HG03039 (cell line): ENCODE data around the gene ANXA2.

Experiments
- ATAC-seq: cut with Tn5 transposase; IDR thresholded peaks from one replicate; pipeline ENCODE4 v1.9.1; 2021; ENCODE audit warnings: mild to moderate bottlenecking, moderate library complexity; ENCODE audit not compliant: unreplicated experiment

Gene ANXA2

DNA sequence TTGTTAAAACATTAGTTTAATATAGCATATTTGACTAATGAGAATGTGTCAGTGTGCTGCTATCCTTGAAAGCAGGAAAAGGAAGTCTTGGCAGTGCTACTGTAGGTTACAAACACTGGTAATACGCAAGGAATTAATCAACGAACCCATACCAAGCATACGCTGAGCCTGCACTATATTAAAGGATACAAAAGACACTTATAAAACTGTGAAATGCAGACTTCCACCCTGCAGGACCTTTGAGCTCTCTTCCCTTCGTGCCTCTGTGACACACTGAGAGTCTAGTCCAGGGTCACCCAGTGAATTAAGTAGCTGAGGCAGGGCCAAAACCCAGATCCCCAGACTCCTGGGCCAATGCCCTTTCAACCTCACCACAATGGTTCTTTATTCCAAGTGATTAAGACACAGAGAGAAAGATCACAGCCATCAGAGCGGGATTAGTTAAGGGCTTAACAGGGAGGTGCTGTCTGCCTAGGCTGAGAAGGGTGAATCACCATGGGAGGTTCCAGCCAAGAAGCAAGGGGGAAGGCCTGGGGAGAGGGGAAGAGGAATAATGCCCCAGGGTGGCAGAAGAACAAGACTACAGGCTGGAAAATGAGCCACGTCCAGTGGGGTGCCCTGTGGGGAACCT, 6.8 kb downstream of the ANXA2 start:
- no peak for ATAC-seq

DNA sequence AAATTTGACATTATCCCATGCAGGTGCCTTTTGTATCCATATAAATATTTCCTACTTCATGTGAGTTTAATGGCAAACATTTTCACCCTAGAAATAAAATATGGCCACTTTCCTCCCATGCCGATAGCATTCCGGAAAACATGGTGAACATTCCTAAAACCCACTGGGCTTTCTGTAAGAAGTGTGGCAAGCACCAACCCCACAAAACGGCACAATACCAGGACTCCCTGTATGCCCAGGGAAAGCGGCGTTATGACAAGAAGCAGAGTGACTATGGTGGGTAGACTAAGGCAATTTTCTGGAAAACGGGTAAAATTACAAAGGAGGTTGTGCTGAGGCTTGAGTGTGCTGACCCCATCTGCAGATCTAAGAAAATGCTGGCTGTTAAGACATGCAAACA, 7.6 kb downstream of the ANXA2 start:
- ATAC-seq: no peak

DNA sequence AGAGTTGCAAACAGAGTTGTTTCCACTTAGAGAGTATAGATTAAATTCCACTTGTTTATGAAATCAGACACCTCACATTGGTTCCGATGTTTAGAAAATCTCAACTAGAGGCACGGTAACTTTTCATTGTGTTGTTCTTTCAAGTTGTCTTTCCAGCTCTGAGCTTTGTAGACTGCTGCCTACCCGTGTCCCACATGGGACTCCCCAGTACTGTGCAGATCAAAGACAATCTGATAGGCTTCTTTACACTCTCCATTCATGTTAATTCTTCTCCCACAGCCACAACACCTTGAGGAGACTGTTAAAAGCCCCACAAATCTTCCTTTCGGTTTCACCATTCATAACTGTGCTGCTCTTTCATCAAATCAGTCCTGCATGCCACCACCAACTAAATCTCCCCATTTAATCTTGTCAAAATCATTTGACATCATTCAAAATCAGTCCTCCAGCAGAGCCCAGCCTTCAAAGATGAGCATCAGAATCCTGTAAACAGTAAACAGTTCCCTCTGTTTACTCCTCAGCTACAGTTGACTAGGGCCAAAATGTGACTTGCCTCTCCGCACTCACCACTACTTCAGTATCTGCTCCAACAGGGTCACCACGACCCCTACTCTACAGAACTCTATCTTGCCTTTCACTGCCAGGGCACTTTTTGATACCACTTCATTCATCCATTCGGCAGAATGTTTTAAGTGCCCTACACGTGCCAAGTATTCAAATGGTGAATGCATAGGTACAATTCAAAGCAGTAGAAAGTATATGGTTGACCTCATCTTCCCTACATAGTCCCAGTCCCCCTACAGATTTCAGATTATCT, 8.3 kb downstream of the ANXA2 start:
- ATAC-seq: peak; percentile 83

DNA sequence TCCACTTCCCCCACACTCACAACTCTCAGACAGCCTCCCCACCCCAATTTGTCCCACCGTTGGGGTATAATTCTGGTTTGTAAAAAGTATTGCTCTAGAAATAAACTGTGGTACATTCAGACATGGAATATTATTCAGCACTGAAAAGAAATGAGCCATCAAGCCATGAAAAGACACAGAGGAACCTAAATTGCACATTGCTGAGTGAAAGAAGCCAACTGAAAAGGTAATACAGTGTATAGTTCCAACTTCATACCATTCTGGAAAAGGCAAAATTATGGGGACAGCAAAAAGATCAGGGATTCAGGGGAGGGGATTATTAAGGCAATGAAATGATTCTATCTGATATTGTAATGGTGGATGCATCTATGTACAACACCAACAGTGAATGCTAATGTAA, 10.5 kb downstream of the ANXA2 start:
- no peak for ATAC-seq

DNA sequence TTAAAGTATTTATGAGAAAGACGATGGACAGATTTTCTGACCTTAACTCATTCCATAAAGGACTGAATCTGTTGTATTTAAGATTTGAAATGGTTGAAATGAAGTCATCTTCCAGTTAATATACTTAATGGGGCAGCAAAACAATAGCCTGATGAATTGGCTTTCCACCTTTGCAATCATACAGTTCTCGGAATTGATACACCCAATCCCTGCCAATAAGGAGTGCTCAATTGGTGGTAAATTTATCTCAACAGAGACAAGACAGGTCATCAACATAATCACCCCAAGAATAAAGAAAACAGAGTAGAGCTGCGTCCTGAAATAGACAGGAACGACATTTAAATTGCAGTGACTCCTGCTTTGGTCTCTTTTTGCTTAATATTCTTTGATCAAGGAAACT, 11.2 kb downstream of the ANXA2 start:
- no peak for ATAC-seq

DNA sequence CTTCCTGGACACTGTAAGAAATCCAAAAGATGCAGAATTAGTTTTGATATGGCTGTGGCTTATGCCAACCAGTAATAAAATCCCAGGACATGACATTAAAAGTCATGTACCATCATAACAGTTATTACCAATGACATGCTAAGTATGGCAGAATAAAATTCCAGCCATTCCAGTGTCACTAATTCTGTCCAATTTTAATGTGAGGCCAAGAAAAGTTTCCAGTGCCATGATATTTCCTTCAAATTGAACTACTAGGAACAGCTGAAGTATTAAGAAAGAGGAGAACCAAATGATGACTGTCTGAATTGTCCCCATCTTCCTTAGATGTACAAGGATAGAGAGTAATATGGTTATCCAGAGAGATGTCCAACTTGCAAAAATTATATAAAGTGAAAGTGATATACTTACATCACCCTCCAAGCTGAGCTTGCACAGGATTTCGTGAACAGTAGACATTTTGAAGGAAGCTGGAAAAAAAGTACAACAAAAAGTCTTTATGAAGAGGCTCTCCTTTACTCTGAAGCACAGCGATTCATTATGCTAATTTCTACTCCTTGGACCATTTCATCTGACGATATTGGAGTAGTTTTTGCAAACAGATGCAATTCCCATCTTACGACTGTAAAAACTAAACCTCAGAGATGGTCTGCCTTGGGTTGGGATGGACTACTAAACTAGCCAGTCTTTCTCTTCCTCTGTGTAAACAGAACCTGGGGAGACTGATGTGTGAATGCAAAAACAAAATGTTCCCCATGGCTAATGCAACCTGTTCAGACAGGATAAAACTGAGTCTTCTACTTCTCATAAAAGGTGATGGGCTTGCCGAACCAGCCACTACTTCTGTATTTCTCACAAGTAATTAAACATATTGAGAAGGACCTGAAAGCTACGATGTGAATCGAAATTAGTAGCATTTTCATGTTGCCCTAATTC, 11.9 kb downstream of the ANXA2 start:
- no peak for ATAC-seq

DNA sequence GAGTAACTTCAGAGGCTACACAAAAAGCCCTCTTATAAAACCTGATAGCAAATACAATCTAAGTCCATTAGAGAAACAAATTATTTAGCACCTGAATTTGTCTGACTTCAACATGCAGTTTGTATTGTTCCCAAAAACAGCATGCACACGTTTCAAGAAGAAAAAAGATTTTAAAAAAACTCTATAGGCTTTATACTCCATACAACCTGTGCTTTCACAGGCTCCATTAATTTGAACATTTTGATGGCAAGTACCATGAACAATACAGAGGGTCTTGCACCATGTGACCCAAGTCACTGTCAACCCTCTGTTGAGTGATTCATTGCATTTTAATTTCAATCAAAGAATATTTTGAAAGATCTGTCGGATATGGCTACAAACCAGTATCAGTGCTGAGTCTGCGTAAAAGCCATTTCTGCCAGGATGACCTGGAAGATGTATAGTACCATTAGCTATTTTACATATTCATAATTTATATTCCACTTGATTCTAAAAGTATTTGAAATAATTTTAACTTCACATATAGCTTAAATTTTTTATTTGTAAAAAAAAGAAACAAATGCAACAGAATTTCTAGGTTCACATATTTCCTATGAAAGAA, 13.2 kb downstream of the ANXA2 start:
- ATAC-seq: no peak

DNA sequence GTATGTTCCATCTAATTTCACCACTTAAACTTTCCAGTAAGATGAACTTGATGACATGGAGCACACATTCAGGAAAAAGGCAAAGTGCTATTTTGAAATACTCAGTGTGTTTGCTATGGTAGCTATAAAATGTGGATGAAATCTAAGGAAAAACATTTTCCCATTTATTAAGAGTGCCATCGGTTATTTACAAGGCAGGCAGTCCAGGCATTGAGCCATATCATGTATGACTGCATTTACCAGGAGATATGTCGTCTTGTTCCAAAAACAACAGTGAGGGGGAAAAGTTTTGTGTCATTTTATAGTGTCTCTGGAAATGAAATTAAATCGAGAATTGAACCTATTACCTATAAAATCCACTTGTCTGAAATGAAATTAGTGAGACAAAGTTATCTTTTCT, 13.7 kb downstream of the ANXA2 start:
- no peak for ATAC-seq

DNA sequence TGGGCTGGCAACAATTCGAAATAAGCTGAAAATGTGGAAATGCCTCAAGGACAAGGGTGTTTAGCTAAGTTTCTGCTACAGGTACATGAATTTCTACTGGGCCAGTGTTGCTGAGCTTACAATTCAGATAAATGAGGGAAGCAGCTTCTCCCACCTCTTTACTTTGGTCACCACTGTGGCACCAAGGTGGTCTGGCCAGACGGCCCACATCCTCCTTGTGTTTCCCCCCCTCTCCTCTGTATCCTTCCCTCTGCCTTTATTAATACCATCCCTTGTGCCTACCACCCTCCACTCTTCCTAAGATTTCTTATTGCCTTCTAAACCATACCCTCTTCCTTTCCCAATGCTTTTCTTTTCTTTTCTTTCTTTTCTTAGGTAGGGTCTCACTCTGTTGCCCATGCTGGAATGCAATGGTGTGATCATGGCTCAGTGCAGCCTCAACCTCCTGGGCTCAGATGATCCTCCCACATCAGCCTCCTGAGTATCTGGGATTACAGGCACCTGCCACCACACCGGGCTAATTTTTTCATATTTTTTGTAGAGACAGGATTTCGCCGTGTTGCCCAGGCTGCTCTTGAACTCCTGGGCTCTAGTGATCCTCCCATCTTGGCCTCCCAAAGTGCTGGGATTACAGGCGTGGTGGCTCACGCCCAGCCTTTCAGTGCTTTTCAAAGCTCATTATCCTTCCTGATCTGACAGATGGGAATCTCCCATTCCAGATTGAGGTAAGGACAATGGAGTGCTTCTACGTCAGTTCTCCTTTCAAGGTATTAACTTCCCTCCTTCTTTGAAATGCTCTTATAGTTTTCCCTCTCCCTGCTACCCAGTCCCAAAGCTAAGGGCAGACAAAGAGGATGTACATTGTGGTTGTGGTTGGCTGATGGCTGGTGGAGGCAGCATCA, 14.8 kb downstream of the ANXA2 start:
- ATAC-seq: no peak

DNA sequence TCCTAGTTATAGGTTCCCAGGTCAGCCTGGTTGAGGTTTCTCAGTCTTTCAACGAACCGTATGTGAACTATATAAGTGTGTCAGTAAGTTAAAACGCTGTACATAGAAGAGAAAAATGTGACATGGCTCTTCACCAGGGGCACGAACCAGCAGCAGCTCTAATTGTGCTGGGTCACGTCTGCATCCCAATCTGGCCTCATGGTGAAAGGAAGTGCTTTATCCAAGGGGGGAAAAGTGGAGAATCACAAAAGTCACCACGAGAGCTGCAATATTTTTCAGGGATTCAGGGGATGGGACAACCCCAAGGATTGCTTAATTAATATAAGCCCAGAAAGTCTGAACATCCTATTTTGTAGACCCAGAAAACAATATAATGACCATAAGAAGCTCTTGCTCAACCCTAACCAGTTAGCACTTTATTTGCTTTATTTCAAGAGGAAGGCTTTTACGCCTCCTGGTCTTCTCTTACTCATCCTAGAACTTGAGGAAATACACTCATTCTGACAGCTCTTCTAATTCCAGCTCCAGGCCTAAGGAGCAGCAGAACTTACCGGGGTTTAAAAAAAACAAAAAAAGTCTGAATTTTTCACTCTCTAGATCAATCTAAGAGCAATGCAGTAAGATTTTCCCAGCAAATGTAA, 16.5 kb downstream of the ANXA2 start:
- ATAC-seq: no peak

DNA sequence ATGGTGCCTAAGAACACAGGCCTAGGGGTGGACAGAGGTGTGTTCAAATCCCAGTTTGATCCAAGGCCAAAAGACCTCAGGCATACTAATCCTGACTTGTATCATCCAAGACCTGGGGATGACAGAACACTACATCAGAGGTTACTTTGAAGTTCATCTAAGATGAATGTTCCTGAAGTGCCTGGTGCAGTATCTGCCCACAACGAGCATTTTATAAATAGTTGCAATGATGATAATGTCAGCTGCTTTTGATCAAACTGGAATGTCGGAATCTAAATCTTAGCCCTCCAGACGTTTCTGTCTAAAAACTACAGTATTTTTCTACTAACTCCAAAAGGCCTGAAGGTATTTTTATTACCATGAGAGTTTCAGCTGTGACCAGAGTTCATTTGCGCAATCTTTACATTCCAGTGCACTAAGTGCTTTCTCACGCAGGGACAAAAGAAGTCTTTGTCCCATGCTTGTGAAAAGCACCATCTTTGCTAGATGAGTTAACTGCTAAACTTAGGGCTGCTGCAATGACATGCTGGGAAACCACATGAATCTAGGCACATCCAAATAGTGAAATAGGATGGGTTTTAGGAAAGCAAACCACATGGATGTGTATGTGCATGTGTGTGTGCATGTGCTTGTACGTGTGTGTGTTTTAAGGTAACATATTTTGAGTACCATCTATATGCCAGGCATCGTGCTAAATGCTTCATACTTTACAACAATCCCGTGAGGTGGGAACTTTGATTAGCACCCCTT, 18.1 kb downstream of the ANXA2 start:
- ATAC-seq: no peak

DNA sequence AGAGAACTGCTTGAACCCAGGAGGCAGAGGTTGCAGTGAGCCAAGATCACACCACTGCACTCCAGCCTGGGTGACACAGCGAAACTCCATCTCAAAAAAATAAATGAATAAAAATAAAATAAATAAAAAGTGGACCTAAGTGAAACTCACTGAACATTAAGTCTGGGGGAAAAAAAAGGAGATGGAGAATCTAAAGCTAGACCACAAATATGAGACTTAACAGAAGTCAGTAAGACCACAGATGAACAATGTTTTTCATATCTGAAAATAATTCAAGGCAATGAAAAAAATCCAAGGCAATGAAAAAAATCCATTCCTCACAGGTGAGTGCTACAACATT, 18.6 kb downstream of the ANXA2 start:
- ATAC-seq: no peak

DNA sequence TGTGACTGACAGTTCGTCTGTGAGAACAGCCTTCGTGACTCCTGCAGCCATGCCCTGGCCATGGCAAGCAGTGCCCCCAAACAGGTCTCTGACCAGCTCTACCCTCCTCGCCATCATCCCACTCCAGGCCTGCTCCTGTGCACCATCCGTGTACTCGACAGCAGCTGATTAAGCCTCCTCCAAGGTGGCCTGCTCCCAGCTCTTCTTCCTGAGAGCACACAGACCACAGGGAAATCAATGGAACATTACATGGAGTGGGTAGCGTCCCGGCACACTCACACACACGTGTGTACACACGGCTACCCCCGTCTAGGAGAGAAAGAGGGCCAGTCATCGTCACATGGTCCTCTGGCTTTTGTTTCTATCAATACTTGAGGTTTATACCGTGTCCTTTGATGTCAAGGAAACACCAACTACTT, 21.1 kb downstream of the ANXA2 start:
- ATAC-seq: no peak

DNA sequence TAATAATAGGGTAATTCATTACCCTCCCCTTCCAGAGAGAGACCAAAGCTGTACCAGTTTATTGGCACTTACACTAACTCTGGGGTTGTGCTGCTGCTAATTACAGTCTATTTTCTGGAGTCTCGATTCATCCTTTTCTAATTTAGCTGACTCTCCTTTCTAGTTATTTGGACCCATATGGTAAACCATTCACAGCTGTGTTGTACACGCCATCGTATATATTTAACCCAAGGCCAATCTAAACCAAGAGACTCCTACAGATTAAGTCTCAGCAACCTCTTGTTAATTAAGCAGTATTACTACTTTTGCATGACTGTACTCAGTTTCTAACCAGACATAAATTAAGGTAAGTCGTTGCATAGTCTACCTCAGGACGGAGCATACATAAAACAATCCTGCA, 22.5 kb downstream of the ANXA2 start:
- ATAC-seq: no peak

DNA sequence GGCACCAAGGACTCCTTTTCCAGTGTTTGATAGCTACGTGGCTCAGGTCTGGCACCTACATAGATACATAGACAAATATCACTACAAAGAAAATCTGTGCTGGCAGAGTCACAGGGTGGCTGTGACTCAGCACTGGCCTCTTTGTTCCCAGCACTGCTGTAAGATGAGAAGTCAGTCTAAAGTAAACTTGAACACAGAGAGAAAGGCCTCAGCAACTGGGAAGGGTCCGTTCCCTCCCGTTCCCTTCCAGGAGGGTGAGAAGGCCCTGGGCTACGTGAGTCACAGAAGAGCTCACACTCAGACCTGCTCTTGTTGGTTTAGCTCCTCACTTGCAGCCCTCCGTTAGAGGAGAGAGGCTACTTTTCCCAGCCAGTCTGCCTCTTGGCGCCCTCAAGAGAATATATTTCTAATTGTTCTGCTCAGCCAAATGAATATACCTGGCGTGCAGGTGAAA, 23.1 kb downstream of the ANXA2 start:
- no peak for ATAC-seq

DNA sequence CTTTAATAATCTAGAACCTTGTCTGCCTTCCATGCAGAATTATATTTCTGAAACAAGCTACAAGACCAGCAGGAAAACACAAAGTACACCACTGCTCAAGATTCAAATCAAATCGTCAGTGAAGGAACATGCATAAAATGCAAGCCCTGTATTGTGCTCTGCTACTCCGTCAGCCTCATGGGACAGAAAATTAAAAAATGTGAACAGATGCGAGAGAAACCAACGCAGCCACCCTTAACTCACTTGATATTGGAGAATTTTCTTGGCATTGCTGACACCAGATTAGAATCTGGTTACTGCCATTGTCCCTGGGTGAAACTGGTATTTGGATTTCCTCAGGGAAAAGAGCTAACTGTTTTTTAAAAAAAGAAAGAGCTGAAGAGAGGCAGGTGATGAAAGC, 23.6 kb downstream of the ANXA2 start:
- ATAC-seq: no peak

DNA sequence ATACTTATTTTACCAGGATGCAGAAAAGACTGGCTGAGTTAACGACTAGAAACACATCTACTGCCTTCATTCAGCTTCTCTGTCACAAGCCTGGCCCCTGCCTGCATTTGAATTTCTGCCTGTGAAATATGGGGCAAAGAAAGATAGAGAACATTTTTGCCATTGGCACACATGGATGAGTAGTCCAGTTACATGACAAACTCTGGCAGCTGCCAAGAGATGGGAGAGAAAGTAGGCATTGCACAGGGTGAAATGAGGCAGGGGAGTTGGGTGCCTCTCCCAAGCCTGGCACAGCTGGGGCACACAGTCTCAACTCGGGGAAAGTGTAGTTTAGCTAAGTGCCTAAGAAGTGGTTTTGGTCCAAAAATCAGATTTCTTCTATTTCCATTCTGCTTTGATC, 24.0 kb downstream of the ANXA2 start:
- no peak for ATAC-seq

DNA sequence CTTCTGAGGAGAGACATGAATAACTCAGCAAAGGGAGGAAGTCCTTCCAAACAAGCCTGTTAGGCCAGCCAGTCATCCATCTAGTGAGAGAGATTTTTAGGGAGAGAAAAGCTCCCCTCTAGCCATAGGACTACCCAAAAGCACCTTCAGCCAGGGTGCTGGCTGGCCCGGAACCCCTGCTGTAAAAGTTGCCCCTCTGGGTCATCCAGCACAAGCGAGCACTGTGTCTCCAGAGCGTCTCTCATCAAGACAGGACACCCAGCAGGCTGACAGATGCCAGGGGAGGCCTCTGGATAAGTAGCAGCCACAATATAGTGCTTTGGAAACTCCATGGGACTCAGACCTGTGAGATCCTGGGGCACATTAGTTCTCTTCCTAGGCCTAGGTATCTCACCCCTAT, 24.5 kb downstream of the ANXA2 start:
- ATAC-seq: no peak

DNA sequence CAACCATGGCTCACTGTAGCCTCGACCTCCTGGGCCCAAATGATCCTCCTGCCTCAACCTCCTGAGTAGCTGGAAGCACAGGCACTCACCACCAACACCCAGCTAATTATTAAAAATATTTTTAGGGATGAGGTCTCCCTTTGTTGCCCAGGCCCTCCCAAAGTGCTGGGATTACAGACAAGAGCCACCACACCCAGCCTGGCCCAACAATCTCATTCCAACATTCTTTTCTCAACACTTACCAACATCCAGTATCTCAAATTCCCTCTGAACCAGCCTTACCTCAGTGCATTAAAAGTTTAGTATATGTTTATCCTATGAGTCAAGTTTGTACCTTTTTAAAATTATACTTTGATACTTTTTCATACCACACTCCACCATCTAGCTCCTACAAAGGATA, 25.0 kb downstream of the ANXA2 start:
- ATAC-seq: no peak
